IPS-15b (cell line): Measurements from ENCODE around the gene DPP9.
"Not testable (repeated sequence)": the region's sequence is repeated elsewhere in the genome, so short reads cannot be mapped to it uniquely, and the experiment has no call there.

Experiments used
- H3K27me3 ChIP-seq: one replicate; pipeline ENCODE4 v1.6.1; 2013; ENCODE audit warnings: low read length; ENCODE audit not compliant: control insufficient read depth, insufficient read depth
- H3K36me3 ChIP-seq: one replicate; pipeline ENCODE4 v1.6.1; 2013; ENCODE audit warnings: low read length; ENCODE audit not compliant: control insufficient read depth, insufficient read depth
- H3K4me1 ChIP-seq: one replicate; pipeline ENCODE4 v1.6.1; 2013; ENCODE audit warnings: mild to moderate bottlenecking, low read length; ENCODE audit not compliant: control insufficient read depth, insufficient read depth
- H3K4me3 ChIP-seq: one replicate; pipeline ENCODE4 v1.5.1; 2013; ENCODE audit warnings: low read depth, low read length
- H3K9ac ChIP-seq: one replicate; pipeline ENCODE4 v1.6.1; 2013; ENCODE audit warnings: low read depth, mild to moderate bottlenecking, low read length
- H3K9me3 ChIP-seq: one replicate; pipeline ENCODE4 v1.6.1; 2013; ENCODE audit warnings: mild to moderate bottlenecking, low read length; ENCODE audit not compliant: control insufficient read depth, insufficient read depth

The DPP9 gene

GRCh38 chr19:4692251-4693077, 31.2 kb downstream of the DPP9 start:
- Histone ChIP-seq H3K27me3 (no peaks in the 10 kb centered on the region), H3K4me1 (no peaks in the 10 kb centered on the region), H3K9me3 (no peaks in the 10 kb centered on the region), H3K9ac (no peak overlapping the region), H3K4me3 (no peak overlapping the region), H3K36me3 (peaks cover 63% of the 10 kb centered on the region)

- H3K27me3 ChIP-seq: no peaks in the 10 kb centered on the region
- no peak overlapping the region for H3K4me3 ChIP-seq
- no peak overlapping the region for H3K9ac ChIP-seq
- no peaks in the 10 kb centered on the region for H3K4me1 ChIP-seq
- H3K36me3 ChIP-seq: peaks cover 61% of the 10 kb centered on the region
- H3K9me3 ChIP-seq: no peaks in the 10 kb centered on the region
Measured at GRCh38 chr19:4691373-4691772, 32.3 kb downstream of the DPP9 start.

GRCh38 chr19:4690361-4690760, 33.3 kb downstream of the DPP9 start:
- Histone ChIP-seq H3K9ac (no peak overlapping the region), H3K36me3 (peaks cover 58% of the 10 kb centered on the region), H3K9me3 (no peaks in the 10 kb centered on the region), H3K4me3 (no peak overlapping the region), H3K27me3 (no peaks in the 10 kb centered on the region), H3K4me1 (no peaks in the 10 kb centered on the region)

GRCh38 chr19:4689403-4689802, 34.2 kb downstream of the DPP9 start:
- Histone ChIP-seq H3K4me1 (no peaks in the 10 kb centered on the region), H3K9ac (no peak overlapping the region), H3K9me3 (no peaks in the 10 kb centered on the region), H3K27me3 (no peaks in the 10 kb centered on the region), H3K4me3 (no peak overlapping the region), H3K36me3 (peaks cover 58% of the 10 kb centered on the region)

- Histone ChIP-seq H3K4me1 (no peaks in the 10 kb centered on the region), H3K9me3 (no peaks in the 10 kb centered on the region), H3K4me3 (no peak overlapping the region), H3K27me3 (no peaks in the 10 kb centered on the region), H3K36me3 (peaks cover 54% of the 10 kb centered on the region), H3K9ac (no peak overlapping the region)
Measured at GRCh38 chr19:4688587-4688986, 35.1 kb downstream of the DPP9 start.

- Histone ChIP-seq H3K9me3 (no peaks in the 10 kb centered on the region), H3K9ac (no peak overlapping the region), H3K4me1 (no peaks in the 10 kb centered on the region), H3K27me3 (no peaks in the 10 kb centered on the region), H3K36me3 (peaks cover 45% of the 10 kb centered on the region), H3K4me3 (no peak overlapping the region)
Measured at GRCh38 chr19:4687396-4687795, 36.2 kb downstream of the DPP9 start.

GRCh38 chr19:4686700-4687099, 36.9 kb downstream of the DPP9 start:
- no peak overlapping the region for H3K9ac ChIP-seq
- no peak overlapping the region for H3K4me3 ChIP-seq
- no peaks in the 10 kb centered on the region for H3K9me3 ChIP-seq
- peaks cover 44% of the 10 kb centered on the region for H3K36me3 ChIP-seq
- H3K27me3 ChIP-seq: no peaks in the 10 kb centered on the region
- no peaks in the 10 kb centered on the region for H3K4me1 ChIP-seq

- H3K4me3 ChIP-seq: no peak overlapping the region
- H3K9me3 ChIP-seq: no peaks in the 10 kb centered on the region
- no peaks in the 10 kb centered on the region for H3K27me3 ChIP-seq
- H3K9ac ChIP-seq: no peak overlapping the region
- no peaks in the 10 kb centered on the region for H3K4me1 ChIP-seq
- H3K36me3 ChIP-seq: peaks cover 32% of the 10 kb centered on the region
Measured at GRCh38 chr19:4684312-4685095, 39.1 kb downstream of the DPP9 start.

GRCh38 chr19:4682417-4683200, 41.0 kb downstream of the DPP9 start:
- H3K4me1 ChIP-seq: peaks cover 3% of the 10 kb centered on the region
- H3K9me3 ChIP-seq: no peaks in the 10 kb centered on the region
- H3K36me3 ChIP-seq: peaks cover 24% of the 10 kb centered on the region
- no peak overlapping the region for H3K4me3 ChIP-seq
- no peak overlapping the region for H3K9ac ChIP-seq
- H3K27me3 ChIP-seq: no peaks in the 10 kb centered on the region

GRCh38 chr19:4680021-4680420, 43.6 kb downstream of the DPP9 start:
- not testable (repeated sequence) for H3K4me3 ChIP-seq
- peaks cover 16% of the 10 kb centered on the region for H3K36me3 ChIP-seq

GRCh38 chr19:4678881-4679790, 44.5 kb downstream of the DPP9 start:
- H3K9me3 ChIP-seq: no peaks in the 10 kb centered on the region
- peak overlapping the region; percentile 60 for H3K4me3 ChIP-seq
- H3K27me3 ChIP-seq: no peaks in the 10 kb centered on the region
- peaks cover 9% of the 10 kb centered on the region for H3K36me3 ChIP-seq
- peaks cover 6% of the 10 kb centered on the region for H3K4me1 ChIP-seq
- no peak overlapping the region for H3K9ac ChIP-seq

More at GRCh38 chr19:4680021-4680420, 43.6 kb downstream of the DPP9 start:
- H3K4me1 ChIP-seq, H3K9ac ChIP-seq, H3K27me3 ChIP-seq, H3K9me3 ChIP-seq: not testable (repeated sequence)
